ENCODE results near the gene PHACTR3. TPM values are rescaled to one million over a fixed set of nuclear protein-coding genes. Genes with fewer than 3 reads are reported as not detected.

Gene PHACTR3
- total and polyA plus RNA-seq, 2 experiments from 2014 or later: 0.45 to 0.61 TPM

GRCh38 chr20:59821788-59822187, 217.4 kb downstream of the PHACTR3 start:
- H3K27me3 Mint-ChIP-seq (ENCODE audit: insufficient read depth, low read depth, poor library complexity): peaks cover 16% of the 10 kb centered on the region
- H4K20me1 ChIP-seq (replicated peaks; ENCODE audit: insufficient read depth): no peaks in the 10 kb centered on the region
- H3K27me3 ChIP-seq (ENCODE audit: insufficient read depth): no peaks in the 10 kb centered on the region
- H3K36me3 Mint-ChIP-seq (ENCODE audit: low read depth): no peaks in the 10 kb centered on the region
- no peak overlapping the region for H2AFZ ChIP-seq
- no peak overlapping the region for H3K4me3 ChIP-seq
- no peaks in the 10 kb centered on the region for H3K79me2 ChIP-seq (replicated peaks; ENCODE audit: insufficient read depth)
- H3K4me1 ChIP-seq (ENCODE audit: insufficient read depth): no peaks in the 10 kb centered on the region
- no peaks in the 10 kb centered on the region for H3K9me2 ChIP-seq (ENCODE audit: insufficient read depth)
- ATAC-seq (no peak), DNase-seq (ENCODE audit: low spot score) (no peak)
- no peak overlapping the region for H3K4me3 Mint-ChIP-seq
- no peak overlapping the region for H3K27ac Mint-ChIP-seq
- TF ChIP-seq EZH2phosphoT487 (IDR thresholded peaks at IDR 0.05; ENCODE audit: unreplicated experiment) (no peak), NANOG (IDR thresholded peaks at IDR 0.05; ENCODE audit: borderline replicate concordance) (no peak), EZH2 (IDR thresholded peaks at IDR 0.05; ENCODE audit: low read depth, unreplicated experiment) (no peak), ETS1 (IDR thresholded peaks at IDR 0.05) (no peak), JUNB (IDR thresholded peaks at IDR 0.05; ENCODE audit: unreplicated experiment) (no peak), CREB1 (CRISPR knock-in tag; IDR thresholded peaks at IDR 0.05; ENCODE audit: low read depth) (no peak), STAT1 (IDR thresholded peaks at IDR 0.05; ENCODE audit: unreplicated experiment) (no peak), ZNF114 (CRISPR knock-in tag; IDR thresholded peaks at IDR 0.05) (no peak), POLR2AphosphoS5 (IDR thresholded peaks at IDR 0.05; ENCODE audit: low read depth) (no peak), ZNF331 (CRISPR knock-in tag; IDR thresholded peaks at IDR 0.05; ENCODE audit: low read depth) (no peak), ZNF462 (CRISPR knock-in tag; IDR thresholded peaks at IDR 0.05) (no peak)
- TF ChIP-seq, protein P1, sequence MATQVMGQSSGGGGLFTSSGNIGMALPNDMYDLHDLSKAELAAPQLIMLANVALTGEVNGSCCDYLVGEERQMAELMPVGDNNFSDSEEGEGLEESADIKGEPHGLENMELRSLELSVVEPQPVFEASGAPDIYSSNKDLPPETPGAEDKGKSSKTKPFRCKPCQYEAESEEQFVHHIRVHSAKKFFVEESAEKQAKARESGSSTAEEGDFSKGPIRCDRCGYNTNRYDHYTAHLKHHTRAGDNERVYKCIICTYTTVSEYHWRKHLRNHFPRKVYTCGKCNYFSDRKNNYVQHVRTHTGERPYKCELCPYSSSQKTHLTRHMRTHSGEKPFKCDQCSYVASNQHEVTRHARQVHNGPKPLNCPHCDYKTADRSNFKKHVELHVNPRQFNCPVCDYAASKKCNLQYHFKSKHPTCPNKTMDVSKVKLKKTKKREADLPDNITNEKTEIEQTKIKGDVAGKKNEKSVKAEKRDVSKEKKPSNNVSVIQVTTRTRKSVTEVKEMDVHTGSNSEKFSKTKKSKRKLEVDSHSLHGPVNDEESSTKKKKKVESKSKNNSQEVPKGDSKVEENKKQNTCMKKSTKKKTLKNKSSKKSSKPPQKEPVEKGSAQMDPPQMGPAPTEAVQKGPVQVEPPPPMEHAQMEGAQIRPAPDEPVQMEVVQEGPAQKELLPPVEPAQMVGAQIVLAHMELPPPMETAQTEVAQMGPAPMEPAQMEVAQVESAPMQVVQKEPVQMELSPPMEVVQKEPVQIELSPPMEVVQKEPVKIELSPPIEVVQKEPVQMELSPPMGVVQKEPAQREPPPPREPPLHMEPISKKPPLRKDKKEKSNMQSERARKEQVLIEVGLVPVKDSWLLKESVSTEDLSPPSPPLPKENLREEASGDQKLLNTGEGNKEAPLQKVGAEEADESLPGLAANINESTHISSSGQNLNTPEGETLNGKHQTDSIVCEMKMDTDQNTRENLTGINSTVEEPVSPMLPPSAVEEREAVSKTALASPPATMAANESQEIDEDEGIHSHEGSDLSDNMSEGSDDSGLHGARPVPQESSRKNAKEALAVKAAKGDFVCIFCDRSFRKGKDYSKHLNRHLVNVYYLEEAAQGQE (IDR thresholded peaks at IDR 0.05; ENCODE audit: unreplicated experiment): no peak
- TF ChIP-seq, protein P2, sequence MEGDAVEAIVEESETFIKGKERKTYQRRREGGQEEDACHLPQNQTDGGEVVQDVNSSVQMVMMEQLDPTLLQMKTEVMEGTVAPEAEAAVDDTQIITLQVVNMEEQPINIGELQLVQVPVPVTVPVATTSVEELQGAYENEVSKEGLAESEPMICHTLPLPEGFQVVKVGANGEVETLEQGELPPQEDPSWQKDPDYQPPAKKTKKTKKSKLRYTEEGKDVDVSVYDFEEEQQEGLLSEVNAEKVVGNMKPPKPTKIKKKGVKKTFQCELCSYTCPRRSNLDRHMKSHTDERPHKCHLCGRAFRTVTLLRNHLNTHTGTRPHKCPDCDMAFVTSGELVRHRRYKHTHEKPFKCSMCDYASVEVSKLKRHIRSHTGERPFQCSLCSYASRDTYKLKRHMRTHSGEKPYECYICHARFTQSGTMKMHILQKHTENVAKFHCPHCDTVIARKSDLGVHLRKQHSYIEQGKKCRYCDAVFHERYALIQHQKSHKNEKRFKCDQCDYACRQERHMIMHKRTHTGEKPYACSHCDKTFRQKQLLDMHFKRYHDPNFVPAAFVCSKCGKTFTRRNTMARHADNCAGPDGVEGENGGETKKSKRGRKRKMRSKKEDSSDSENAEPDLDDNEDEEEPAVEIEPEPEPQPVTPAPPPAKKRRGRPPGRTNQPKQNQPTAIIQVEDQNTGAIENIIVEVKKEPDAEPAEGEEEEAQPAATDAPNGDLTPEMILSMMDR (conservative IDR thresholded peaks at IDR 0.05; ENCODE audit: low read depth in 2 of 2): no peak
- no peak overlapping the region for H3K27ac ChIP-seq (ENCODE audit: low read depth)
- H3K9me3 Mint-ChIP-seq: no peaks in the 10 kb centered on the region
- no peak overlapping the region for H3K4me2 ChIP-seq
- H3K36me3 ChIP-seq (ENCODE audit: insufficient read depth): no peaks in the 10 kb centered on the region
- peaks cover 15% of the 10 kb centered on the region for H3K4me1 Mint-ChIP-seq
- no peaks in the 10 kb centered on the region for H3F3A ChIP-seq (replicated peaks; ENCODE audit: low read depth)
